Raji (cell line): ENCODE data around the gene FGF2.

Experiments used
- POLR2A ChIP-seq: IDR thresholded peaks from 2 replicates; pipeline ENCODE4 v1.6.1; 2011; ENCODE audit warnings: low read depth, low read length, control low read depth; ENCODE audit not compliant: insufficient read depth

The FGF2 gene

DNA sequence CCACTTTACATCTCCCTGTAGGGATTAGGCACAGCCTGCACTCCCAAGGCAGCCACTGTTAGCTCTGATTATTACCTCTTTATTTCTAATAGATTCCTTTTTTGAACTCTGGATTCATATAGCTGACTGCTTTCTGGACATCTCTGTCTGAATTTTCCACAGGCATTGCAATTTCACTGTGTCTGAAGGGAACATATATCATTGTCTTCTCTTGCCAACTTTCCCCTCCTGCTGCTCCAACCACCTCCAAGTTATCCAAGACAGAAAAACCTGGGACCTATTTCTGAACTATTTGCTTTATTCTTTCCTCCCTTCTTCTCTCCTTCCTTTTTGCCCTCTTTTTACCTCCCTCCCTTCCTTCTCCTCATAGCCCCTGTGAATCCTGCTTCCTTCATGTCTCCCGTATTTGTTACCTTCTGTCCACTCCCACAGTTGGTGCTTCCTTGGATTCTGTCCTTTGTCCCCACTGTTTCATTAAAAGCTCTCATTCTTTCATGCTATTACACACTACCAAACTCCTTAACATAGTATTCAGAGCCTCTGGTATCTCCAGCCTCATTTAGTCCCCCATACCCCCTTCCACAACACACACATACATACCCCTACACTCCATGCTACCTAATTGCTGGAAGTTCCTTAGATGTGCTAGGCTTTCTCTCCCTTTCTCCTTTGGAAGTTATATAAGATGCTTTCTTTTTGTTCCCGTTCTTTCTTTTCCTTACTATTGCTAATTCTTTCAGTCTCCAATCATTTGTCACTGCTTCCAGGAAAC, 34.7 kb downstream of the FGF2 start:
- no peak for TF ChIP-seq POLR2A

DNA sequence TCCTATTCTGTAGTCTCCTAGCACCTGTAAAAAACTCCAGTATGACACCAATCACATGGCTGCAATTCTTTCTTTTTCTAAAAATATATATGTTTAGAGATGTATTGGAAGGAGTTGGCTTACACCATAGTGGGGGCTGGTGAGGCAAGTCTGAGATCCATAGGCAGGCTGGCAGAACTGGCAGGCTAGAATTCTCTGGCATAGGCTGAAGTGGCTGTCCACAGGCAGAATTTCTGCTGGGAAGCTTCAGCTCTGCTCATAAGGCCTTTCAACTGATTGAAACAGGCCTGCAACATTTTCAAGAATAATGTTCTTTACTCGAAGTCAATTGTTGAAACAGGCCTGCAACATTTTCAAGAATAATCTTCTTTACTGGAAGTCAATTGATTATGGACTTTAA, 37.0 kb downstream of the FGF2 start:
- no peak for TF ChIP-seq POLR2A

DNA sequence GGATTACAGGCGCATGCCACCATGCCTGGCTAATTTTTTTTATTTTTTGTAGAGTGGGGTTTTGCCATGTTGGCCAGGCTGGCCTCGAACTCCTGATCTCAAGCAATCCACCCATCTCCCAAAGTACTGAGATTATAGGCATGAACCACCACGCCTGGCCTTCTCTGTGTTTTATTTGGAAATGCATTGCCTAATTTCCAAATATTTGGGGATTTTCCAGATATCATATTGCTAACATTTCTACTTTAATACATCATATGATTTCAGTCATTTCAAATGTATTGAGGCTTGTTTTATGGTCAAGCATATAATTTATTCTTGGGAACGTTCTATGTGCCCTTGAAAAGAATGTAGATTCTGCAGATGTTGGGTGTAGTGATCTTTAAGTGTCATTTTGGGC, 38.8 kb downstream of the FGF2 start:
- TF ChIP-seq POLR2A = no peak

DNA sequence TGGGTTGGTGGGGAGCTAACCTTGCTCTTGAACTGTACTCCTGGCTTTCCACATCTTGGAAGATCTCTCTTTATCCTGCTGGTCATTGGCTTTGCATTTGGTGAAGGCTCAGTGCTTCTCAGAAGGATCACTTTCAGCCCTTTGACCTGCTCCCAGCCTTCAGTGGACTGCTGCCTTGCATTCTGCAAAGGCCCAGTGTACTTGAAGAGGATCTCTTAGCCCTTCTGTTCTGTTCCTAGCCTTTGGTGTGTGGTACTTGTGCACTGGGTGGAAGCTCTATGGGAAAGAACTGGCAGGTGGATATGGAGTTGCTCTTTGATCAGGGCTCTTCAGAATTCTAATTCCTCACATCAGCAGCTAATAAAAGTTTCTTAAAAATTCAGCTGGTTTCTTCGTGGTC, 46.5 kb downstream of the FGF2 start:
- TF ChIP-seq POLR2A = no peak

DNA sequence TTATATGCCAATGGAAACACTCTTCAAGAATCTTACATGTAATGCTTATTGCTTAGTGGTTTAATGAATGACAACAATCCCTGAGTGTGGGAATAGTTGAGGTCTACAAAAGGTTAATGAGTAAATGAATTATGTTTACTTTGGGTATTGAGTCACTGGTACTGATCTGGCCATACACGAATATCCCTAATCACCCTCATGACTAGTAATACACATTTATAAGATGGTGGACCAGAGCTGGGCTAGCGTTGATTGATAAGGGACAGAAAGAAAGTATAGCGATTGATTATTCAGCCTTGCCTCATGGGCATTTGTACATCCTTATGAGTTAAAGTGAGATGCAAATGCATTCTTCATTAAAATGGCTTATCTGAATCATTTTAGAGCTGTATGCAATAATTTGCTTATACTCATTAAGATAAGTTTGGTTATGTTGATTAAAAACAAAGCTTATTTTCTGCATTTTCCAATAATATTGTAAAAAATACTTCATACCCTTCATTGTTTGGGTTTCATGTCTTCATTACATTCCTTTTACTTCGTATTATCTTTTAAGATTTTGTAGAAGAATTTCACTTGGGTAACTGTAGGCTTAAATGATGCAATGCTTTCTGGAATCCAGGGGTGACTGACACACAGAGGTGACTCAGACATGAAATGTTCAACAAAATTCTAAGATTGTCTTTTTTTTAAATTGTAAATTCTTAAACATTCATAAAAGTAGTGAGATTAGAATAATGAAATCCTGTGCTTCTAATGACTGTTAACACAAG, 47.4 kb downstream of the FGF2 start:
- TF ChIP-seq POLR2A = no peak

DNA sequence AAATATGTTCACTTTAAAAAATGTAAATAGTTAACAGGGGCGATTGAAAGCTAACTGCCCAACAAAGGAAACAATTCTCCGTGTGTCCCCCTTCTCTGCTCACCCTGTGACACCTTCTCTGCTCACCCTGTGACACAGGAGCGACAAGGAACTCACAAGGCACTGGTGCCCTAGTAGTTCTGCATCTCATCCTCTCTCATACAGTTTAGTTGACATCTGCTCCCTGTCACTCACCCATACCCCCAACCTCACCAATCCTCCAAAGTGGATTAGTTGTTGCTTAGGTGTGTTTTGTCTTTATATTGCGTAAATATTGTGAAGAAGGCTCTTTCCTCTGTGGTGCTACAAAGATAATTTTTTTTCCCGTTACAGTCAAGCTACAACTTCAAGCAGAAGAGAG, 49.3 kb downstream of the FGF2 start:
- TF ChIP-seq POLR2A = no peak

DNA sequence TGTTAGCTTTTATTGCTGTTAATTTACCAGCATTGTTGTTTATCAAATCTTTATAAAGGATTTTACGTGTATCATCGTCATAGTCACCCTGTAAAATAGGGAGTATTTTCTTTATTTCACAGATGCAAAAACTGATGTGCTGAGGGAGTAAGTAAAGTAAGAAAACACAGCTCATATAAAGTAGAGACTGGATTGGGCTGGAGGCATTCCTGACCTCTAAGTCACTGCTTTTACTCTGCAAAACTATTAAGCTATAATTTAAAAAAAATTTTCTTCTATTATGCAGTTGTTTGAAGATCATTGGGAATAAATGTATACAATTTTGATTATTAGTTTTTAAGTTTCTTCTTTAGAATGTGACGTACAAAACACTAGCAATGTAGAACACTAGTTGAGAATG, 49.8 kb downstream of the FGF2 start:
- TF ChIP-seq POLR2A = no peak

DNA sequence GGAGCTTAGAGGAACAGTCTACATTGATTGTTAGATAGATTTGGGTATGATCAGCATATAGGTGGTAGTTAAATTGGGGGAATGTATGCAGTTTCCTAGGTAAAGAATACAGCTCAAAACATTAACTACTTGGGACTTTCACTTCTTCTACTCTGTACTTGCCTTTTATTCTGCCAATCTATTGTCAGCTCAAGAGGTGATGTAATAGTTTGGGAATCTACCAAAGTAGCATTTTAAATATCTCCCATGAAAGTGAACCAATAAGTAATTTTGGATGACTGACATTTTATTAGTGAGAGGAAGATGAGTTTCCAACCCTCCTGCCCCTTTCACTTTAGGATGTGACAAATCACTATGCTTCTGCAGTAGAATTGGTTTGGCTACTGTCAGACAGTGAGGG, 52.4 kb downstream of the FGF2 start:
- no peak for TF ChIP-seq POLR2A

DNA sequence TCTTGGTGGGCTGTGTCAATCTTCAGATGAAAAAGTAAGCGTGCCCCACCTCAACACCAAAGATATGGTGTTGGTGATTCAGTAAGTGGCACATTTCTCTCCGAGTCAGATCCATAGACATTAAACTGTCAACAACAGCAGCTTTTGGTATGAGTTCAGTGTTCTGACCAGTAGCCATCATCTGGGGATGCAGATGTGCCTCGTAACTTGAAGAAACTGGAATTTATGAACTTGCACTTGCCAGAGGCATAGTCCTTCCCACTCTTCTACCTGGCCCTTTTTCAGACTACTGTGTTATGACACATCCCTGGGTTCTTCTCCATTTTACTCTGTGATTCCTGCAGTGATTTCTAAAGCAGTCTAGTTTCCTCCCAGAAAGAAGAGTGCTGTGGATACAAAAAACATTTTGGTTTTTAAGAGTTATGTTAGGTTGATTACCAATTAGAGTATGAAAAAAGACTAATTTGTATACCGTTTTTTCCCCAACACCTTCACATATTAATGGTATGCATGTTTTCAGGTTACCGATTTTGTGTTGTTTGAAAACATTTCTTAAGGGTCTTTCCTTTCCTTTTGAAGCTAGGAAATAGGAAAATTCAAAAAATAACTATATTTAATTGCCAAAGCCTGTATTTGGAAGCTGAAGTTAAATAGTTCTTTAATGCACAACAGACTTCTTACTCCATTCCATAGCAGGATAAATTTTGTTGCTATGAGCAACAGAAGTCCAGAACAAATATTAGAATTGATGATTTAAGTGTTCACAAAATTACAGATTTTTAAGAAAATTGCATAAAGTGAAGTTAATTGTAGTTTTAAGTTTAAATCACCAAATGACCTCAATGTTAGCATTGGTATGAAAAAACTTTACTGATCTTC, 56.5 kb downstream of the FGF2 start:
- no peak for TF ChIP-seq POLR2A

DNA sequence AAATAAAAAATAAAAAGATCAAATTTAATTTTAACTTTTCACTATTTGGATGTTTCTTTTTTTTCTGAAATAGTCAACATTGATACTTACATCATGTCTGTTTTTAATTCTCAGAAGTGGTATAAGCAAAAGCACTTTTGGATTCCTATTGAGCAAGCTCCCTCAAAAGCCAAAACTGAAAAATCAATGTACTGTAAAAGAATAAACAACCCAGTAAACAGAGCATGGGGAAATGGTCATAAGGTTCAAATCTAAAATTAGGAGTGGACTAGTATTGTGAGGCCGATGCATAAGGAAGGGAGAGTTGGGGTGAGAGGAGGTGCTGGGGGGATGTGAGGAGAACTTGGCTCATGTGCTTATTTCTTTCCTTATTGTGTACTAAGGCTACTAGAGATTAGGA, 57.9 kb downstream of the FGF2 start:
- no peak for TF ChIP-seq POLR2A

DNA sequence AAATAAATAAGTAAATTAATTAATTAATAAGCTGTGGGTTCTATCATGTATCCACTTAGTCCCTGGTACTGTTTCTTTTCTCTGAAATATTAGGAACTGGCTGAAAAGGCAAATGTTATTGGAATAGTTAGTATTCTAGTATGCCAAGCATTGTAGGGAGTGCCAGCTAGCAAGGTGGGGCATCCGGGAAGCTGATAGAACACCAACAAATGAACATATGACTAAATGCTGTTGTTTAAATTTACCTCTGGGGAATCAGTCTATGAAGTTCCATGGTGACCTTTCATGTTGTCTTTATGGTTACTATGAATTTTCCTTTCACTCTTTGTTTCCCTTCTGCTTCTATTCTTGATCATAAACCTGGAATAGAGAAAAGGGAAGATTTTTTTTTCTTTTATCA, 63.1 kb downstream of the FGF2 start:
- TF ChIP-seq POLR2A = no peak

DNA sequence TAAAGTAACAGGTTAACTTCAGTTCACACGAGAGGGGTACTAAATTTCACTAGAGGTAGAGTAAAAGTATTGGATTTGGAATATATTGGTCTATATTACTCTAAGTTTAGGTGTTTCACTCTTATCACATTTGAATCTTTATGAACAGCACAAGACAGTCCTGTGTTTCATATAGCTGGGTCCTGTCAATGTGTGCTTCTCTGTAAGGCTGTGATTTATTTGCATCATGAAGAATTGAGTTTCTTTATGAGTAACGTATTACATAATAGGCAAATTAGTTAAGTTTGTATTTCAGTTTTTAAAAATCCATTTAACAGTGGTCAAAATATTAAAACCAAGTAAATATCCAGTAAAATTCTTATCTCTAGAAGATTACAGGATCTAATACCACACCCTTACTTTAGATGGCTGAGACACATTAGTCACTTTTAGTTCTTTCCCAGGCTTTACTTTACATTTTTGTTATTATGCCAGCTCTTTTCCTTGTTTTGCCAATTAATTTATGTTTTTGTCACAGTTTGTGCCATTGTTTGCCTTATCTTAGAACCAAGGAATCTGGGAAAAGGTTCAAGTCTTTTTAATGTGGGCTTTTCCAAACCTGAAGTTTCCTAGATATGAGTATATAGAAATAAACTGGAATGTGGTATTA, 63.6 kb downstream of the FGF2 start:
- no peak for TF ChIP-seq POLR2A

DNA sequence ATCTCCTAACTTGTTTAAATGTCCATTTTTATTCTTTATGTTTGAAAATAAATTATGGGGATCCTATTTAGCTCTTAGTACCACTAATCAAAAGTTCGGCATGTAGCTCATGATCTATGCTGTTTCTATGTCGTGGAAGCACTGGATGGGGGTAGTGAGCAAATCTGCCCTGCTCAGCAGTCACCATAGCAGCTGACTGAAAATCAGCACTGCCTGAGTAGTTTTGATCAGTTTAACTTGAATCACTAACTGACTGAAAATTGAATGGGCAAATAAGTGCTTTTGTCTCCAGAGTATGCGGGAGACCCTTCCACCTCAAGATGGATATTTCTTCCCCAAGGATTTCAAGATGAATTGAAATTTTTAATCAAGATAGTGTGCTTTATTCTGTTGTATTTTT, 68.2 kb downstream of the FGF2 start:
- TF ChIP-seq POLR2A = no peak

DNA sequence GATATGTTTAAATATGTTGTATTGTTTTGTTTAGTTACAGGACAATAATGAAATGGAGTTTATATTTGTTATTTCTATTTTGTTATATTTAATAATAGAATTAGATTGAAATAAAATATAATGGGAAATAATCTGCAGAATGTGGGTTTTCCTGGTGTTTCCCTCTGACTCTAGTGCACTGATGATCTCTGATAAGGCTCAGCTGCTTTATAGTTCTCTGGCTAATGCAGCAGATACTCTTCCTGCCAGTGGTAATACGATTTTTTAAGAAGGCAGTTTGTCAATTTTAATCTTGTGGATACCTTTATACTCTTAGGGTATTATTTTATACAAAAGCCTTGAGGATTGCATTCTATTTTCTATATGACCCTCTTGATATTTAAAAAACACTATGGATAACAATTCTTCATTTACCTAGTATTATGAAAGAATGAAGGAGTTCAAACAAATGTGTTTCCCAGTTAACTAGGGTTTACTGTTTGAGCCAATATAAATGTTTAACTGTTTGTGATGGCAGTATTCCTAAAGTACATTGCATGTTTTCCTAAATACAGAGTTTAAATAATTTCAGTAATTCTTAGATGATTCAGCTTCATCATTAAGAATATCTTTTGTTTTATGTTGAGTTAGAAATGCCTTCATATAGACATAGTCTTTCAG, 68.8 kb downstream of the FGF2 start:
- TF ChIP-seq POLR2A = no peak

DNA sequence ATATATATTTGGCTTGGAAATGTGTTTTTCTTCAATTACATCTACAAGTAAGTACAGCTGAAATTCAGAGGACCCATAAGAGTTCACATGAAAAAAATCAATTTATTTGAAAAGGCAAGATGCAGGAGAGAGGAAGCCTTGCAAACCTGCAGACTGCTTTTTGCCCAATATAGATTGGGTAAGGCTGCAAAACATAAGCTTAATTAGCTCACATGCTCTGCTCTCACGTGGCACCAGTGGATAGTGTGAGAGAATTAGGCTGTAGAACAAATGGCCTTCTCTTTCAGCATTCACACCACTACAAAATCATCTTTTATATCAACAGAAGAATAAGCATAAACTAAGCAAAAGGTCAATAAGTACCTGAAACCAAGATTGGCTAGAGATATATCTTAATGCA, 69.6 kb downstream of the FGF2 start:
- no peak for TF ChIP-seq POLR2A
